COLO829 (cell line): ENCODE data around the gene TRMT44.

Experiments used
- DNase-seq: peaks from one replicate; pipeline ENCODE4 v3.0.0; 2012; ENCODE audit warnings: low spot score

TRMT44 gene, protein sequence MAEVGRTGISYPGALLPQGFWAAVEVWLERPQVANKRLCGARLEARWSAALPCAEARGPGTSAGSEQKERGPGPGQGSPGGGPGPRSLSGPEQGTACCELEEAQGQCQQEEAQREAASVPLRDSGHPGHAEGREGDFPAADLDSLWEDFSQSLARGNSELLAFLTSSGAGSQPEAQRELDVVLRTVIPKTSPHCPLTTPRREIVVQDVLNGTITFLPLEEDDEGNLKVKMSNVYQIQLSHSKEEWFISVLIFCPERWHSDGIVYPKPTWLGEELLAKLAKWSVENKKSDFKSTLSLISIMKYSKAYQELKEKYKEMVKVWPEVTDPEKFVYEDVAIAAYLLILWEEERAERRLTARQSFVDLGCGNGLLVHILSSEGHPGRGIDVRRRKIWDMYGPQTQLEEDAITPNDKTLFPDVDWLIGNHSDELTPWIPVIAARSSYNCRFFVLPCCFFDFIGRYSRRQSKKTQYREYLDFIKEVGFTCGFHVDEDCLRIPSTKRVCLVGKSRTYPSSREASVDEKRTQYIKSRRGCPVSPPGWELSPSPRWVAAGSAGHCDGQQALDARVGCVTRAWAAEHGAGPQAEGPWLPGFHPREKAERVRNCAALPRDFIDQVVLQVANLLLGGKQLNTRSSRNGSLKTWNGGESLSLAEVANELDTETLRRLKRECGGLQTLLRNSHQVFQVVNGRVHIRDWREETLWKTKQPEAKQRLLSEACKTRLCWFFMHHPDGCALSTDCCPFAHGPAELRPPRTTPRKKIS

DNA sequence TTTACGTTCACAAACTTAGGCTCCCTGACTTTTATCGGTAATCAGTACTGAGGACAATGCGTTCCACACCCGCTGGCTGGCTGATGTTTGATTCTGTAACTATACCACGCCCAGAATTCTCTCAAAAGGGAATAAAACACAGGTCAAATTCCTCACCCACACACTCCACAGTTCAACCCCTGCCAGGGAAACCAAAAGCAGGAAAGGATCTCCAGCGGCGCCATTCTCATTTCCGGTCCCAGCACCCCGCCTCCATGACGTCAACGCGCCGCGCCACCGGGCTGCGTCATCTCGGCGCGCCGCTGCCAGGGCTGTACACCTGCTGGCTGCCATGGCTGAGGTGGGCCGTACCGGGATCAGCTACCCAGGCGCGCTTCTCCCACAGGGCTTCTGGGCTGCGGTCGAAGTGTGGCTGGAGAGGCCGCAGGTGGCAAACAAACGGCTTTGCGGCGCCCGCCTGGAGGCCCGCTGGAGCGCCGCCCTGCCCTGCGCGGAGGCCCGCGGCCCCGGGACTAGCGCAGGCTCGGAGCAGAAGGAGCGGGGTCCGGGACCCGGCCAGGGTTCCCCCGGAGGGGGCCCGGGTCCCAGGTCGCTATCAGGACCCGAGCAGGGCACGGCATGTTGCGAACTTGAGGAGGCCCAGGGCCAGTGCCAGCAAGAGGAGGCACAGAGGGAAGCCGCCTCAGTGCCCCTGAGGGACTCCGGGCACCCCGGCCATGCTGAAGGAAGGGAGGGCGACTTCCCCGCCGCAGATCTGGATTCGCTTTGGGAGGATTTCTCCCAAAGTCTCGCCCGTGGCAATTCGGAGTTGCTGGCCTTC, at the start of gene TRMT44, which contains the start of gene ACOX3:
Gene TRMT44 (plus strand): TSS at position 286 of the 820 bp plus-strand sequence. CDS start 46 bp downstream, at position 332.
Gene ACOX3 (minus strand): TSS at position 232 of the 820 bp plus-strand sequence. CDS start 24,202 bp downstream, outside the sequence.
- peak; percentile 63 for DNase-seq

DNA sequence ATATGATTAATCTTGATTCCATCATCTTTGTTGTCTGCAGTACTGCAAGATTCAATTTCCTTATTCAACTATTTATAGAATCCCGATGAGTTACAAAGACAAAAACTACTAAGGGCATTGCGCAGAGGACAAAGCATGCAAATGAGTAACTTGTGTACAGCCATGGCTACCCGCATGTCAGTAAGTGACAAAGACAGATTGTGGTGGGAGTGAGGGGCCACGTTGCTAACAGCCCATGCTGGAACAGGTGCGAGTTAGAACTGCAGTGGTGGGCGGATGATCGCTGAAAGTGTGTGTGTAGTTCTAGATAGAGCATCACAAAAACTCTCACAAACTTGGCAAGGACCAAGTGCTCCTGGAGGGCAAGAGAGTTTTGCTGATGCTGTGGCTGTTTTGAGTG, 49.5 kb upstream of the TRMT44 start:
- no peak for DNase-seq

DNA sequence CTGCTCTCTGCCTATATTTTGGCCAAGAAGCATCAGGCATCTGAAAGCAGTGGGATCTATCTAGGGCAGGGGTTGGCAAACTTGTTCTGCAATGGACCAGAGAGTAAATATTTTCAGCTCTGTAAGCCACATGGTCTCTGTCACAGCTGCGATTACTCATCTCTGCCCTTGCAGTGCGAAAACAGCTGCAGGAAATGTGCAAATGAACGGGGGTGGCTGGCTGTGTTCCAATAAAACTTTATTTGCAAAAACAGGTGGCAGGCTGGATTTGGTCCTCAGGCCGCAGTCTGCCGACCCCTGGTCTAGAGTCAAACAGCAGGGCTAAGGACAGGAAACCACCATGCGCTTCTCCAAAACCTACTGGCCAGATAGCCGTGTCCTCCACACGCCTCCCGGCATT, 48.6 kb upstream of the TRMT44 start:
- no peak for DNase-seq

DNA sequence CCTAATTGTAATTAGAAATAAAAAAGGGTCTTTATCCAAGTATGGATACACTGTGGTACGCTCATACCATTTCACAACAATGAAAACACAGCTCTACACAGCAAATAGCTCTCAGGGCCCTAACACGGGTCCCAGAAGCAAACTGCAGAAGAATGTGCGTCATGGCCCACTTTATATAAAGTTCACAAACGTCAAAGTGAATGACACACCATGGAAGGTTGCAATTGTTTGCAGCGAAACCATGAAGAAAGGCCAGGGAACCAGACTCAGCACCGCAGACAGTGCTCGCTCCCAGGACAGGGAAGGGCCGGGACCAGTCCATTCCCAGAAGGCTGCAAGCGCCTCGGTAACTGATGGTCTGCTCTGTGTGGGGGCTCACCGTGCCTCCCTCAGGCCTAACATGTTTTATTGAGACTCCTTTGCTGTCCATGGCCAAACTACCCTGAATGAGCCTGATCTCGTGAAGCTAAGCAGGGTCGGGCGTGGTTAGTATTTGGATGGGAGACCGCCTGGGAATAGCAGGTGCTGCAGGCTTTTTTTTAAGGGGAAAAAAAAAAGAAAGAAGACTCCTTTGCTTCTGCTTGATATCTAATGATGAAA, 47.9 kb upstream of the TRMT44 start:
- no peak for DNase-seq

DNA sequence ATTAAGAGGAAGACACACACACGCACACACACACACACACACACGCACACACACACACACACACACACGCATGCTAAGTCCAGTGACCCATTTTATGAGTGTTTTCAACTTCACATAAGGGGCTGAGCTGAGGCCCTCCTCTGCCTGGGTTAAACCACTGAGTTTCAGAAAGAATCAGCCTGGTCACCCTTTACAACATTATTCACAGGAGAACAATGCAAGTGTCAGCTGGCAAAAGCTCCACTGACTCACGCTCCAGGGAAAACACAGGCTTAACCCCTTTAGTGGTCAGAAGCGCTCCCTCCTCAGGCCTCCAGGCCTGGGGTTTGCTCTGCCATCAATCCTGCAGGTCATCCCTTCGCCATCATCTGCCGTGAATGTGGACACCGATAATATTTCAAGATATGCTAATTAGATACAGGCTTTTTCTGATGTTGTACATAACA, 47.0 kb upstream of the TRMT44 start:
- no peak for DNase-seq

GRCh38 chr4:8394061-8394519, 46.5 kb upstream of the TRMT44 start:
- DNase-seq, result no peak

- no peak for DNase-seq
Observed at GRCh38 chr4:8394806-8395205, 45.8 kb upstream of the TRMT44 start.

DNA sequence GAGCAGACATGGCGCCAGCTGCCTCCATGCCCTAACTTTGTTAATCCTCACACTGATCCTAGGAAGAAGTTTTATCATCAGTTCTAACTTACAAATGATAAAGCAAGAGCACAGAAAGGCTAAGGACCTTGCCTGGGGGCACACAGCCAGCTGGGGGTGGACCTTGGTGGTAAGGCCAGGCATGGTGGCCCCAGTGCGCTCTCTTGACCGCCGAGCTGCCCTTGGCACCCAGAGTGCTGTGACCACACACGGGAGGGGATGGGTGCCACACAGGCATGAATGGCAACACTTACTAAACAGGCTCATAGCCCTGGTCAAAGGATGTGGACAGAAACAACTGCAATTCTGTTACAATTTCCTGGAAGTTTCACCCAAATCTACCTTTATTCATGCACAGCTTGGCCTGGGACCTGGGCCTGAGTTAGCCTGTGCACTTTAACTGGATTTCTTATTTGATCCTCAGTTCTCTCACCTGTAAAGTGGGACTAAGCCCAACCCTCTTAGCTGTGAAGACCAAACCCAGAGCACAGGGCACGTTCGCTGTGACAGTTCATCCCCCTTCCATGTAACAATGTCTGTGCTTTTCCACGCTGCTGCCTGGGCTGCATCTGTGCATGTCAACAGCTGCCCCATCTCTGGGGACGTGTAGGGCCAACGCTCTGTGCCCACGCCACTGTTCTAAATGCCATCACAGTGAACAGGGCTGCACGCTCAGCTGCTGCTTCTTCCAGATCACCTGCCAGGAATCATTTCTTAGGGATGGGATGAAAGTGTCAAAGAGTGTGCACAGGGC, 44.9 kb upstream of the TRMT44 start:
- no peak for DNase-seq

GRCh38 chr4:8396762-8397406, 43.7 kb upstream of the TRMT44 start:
- no peak for DNase-seq

- DNase-seq, result no peak
Observed at GRCh38 chr4:8398347-8398746, 42.2 kb upstream of the TRMT44 start.

DNA sequence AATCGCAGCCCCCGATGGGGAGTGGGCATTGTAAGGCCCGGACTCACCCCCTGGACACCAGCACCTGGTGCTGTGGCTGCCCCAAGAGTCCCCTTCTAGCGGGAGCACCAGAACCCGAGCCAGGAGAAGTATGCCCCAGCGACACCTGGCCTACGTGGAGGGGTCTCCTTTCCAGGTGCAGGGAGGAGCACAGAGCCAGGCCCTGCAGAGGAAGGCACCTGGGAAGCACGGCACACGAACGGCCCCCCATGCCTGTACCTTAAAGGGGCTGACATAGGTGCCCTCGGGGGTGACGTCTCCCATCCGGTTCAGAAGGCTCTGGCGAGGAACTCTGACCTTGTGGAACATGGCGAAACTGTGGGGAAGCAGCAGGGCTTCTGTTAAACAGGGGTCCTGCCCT, 41.3 kb upstream of the TRMT44 start:
- no peak for DNase-seq

- no peak for DNase-seq
Observed at GRCh38 chr4:8400632-8401325, 39.8 kb upstream of the TRMT44 start.

DNA sequence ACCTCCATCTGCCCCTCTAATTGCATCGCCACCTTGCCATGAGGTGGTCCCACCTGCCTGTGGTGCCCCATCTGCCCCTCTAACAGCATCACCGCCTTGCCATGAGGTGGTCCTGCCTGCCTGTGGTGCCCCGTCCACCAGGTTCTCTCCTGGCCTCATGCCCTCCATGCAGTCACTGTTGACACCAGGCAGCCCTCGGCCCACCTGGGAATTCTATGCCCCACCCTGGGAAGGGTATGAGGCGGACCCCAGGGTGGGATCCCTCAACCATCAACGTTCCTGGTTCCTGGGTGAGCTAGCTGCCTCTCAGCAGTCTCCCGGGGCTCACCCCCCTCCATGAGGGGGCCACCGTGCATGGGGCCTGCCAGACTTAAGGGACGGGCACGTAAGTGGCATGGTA, 38.9 kb upstream of the TRMT44 start:
- no peak for DNase-seq

GRCh38 chr4:8402181-8402597, 38.4 kb upstream of the TRMT44 start:
- DNase-seq, result no peak

DNA sequence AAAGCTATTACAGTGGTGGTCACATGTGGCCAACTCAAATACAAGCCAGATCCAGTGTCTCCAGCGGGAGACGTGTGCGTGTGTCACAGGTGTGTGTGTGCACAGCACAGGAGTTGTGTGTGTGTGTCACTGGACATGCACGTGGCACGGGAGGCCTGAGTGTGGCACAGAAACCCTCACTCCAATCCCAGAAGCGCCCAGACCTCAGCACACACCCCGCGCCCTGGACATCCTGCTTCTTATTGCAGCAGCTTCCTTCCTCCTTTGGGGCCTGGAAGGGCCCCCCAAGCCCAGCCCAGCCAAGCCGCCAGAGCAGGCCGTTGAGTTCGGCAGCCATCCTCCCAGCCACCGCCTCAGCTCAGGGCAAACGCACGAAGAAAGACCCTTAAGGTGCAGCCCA, 37.9 kb upstream of the TRMT44 start:
- DNase-seq, result no peak

- DNase-seq, result peak; percentile 70
Observed at GRCh38 chr4:8403173-8403753, 37.3 kb upstream of the TRMT44 start.

DNA sequence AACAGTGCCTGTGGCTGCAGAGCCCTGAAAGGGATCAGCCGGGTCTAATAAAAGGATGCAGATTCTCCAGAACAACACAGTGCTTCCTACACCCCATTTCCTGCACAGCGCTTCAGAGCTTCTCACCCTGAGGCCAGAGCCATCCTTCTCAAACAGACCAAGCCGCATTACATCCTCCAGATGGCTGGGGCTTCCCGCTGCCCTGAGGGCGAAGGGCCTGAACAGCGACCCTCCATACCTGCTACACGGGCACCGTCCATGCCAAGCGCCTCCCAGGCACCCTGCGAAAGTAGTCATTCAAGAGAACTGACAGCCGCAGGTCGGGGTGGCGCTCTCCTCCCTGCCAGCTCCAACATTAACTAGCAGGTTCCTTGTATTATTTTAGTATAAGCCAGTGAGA, 36.6 kb upstream of the TRMT44 start:
- no peak for DNase-seq

DNA sequence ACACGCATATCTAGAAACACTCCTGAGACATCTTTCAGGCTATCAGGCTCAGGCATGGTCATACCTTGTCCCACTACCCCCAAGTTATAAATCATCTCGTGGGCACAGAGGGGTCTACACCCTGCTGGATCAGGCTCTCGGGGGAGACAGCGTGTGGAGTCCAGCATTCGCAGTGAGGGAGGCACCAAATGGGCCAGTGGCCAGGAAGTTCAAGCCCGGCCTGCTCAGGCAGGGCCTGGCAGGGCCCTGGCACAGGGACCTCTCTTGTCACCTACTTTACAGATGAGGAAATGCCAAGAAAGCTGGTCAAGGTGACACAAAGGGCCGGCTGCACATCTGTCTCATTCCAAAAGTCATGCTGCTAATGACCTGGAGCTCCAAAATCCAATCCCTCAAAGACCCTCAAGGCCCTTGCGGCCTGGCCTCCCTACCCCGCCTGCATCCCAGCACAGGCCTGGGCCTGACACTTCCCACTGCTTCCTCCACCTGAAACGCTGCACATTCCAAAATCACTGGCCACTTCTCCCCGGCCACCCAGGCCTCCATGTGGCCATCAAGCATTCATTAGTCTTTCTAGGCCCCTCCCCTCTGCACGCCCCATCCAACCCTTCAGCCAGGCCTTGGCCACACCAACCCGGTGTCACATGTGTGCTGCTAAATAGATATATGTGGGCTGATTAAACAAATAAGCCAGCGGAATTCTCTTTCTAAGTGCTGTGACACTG, 35.6 kb upstream of the TRMT44 start:
- DNase-seq, result no peak

DNA sequence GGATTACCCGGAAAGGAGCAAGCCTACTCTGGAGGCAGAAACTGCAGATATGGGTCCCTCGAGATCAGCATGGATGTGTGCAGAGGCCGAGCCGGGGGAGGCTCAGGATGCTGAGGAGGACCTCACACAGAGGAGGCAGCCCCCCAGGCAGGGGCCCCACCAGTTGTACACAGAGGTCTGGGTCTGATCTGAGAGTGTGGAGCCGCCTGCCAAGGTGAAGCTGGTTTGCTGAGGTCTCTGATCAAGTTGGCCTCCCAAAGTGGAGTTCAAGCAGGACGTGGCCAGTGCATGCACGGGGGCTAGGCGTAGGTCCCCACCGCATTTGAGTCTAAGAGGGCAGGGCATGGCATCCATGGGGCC, 35.1 kb upstream of the TRMT44 start:
- no peak for DNase-seq
